ENCODE data around the gene ENTPD5. TPM values are rescaled to one million over a fixed set of nuclear protein-coding genes. Genes with fewer than 3 reads are reported as not detected.

Gene ENTPD5
- total RNA-seq, 1 experiment from 2014 or later: 6.8 TPM

DNA sequence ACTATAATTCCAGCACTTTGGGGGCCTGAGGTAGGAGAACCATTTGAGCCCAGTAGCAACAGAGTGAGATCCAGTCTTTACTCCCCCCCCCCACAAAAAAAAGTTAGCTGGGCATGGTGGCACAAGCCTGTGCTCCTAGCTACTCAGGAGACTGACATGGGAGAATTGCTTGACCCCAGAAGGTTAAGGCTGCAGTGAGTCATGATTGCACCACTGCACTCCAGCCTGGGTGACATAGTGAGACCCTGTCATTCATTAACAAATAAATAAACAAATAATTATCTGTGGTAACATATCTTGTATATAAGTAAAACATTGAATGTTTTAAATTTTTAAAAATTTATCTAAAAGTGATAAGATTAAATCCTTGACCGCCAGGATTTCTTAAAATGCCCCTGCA is 4.8 kb downstream of the ENTPD5 start:
- no peaks in the 10 kb centered on the region for H3K27me3 Mint-ChIP-seq (ENCODE audit: low read depth)
- Histone ChIP-seq H3K79me1 (ENCODE audit: insufficient read depth, low read depth, low read length, poor library complexity, severe bottlenecking) (no peaks in the 10 kb centered on the region), H2BK15ac (ENCODE audit: low read depth, low read length) (no peak overlapping the region), H3K79me2 (ENCODE audit: insufficient read depth, low read length) (no peaks in the 10 kb centered on the region), H3K27ac (ENCODE audit: insufficient read length, low read depth, low read length) (no peak overlapping the region), H4K91ac (ENCODE audit: insufficient read length, low read depth, low read length) (no peak overlapping the region), H3K9me3 (ENCODE audit: control insufficient read depth, low read depth, low read length) (no peaks in the 10 kb centered on the region), H3K23ac (ENCODE audit: insufficient read length, low read depth, low read length) (no peak overlapping the region), H3K14ac (ENCODE audit: insufficient read depth, low read length) (no peak overlapping the region), H3K4me2 (ENCODE audit: insufficient read depth, insufficient read length, low read length) (no peak overlapping the region), H4K5ac (ENCODE audit: insufficient read length, low read depth, low read length) (no peak overlapping the region), H4K20me1 (ENCODE audit: control insufficient read depth, insufficient read depth, insufficient read length) (no peaks in the 10 kb centered on the region), H3K9ac (ENCODE audit: extremely low read depth, insufficient read length, low read length) (no peak overlapping the region), H3K27me3 (ENCODE audit: insufficient read depth, low read length) (no peaks in the 10 kb centered on the region), H3K18ac (ENCODE audit: insufficient read length, low read depth, low read length) (no peak overlapping the region), H2BK12ac (ENCODE audit: insufficient read length, low read depth, low read length) (no peak overlapping the region), H3K56ac (ENCODE audit: insufficient read length, low read depth, low read length) (no peak overlapping the region), H2AK5ac (ENCODE audit: insufficient read length, low read length) (no peak overlapping the region), H2BK120ac (ENCODE audit: low read depth, low read length, poor library complexity, severe bottlenecking) (no peak overlapping the region), H3K23me2 (ENCODE audit: insufficient read length, low read depth, low read length, poor library complexity, severe bottlenecking) (peaks cover 7% of the 10 kb centered on the region), H3T11ph (ENCODE audit: low read length) (no peak overlapping the region), H2BK5ac (ENCODE audit: insufficient read length, low read length) (no peak overlapping the region), H3K4ac (ENCODE audit: low read depth, low read length) (no peak overlapping the region), H2BK20ac (ENCODE audit: low read depth, low read length, poor library complexity, severe bottlenecking) (no peak overlapping the region), H2AFZ (ENCODE audit: low read length) (no peak overlapping the region), H4K8ac (replicated peaks; ENCODE audit: insufficient read length, low read depth, low read length) (no peak overlapping the region), H3K4me1 (ENCODE audit: insufficient read depth, low read length) (no peaks in the 10 kb centered on the region)
- H3K4me3 Mint-ChIP-seq: no peak overlapping the region
- no peaks in the 10 kb centered on the region for H3K9me3 Mint-ChIP-seq
- no peak for DNase-seq
- peaks cover 0 to 16% (median 0%) of the 10 kb centered on the region in 3 experiments; a peak in 3 of 7 replicates for H3K36me3 Mint-ChIP-seq (ENCODE audit: insufficient read depth in 1 of 3, low read depth in 3 of 3)
- H3K4me1 Mint-ChIP-seq: peaks cover 6% of the 10 kb centered on the region in 2 experiments
- no peak overlapping the region for H3K27ac Mint-ChIP-seq
- whole genome bisulfite sequencing (ENCODE audit: extremely low coverage, insufficient read length, low lambda C conversion rate): no CpG with 5 or more reads among the region's 1 CpG
- TF ChIP-seq CTCF (conservative IDR thresholded peaks at IDR 0.05): no peak
